HepG2 (cell line): ENCODE data around the gene S100A8. TPM values are rescaled to one million over a fixed set of nuclear protein-coding genes. Genes with fewer than 3 reads are reported as not detected.

Experiments
- ATAC-seq: fragments of 200-7000 bp; cut with Tn5 transposase; 3 replicates; pipeline ENCODE4 v1.9.1; 2020; ENCODE audit warnings: mild to moderate bottlenecking, moderate library complexity
- BruUV-seq: library from RNA; stranded (reverse); fragments of 400-500 nt; replicated peaks from 2 replicates; lab custom pipeline; 2021; lab: Mats Ljungman, UMichigan
- CTCF ChIA-PET: fragments of 300-600 bp; formaldehyde crosslinking; extraction: SDS; loops from one replicate; lab custom pipeline; 2021; ENCODE audit warnings: low total read pairs, inconsistent platforms, low intra/inter-chr PET ratio; lab: Yijun Ruan, JAX
- POLR2A ChIA-PET: fragments of 350-600 bp; sonication (Branson Sonifier 250); formaldehyde crosslinking; loops from one replicate; lab custom pipeline; 2020; ENCODE audit warnings: antibody characterized with exemption, inconsistent platforms; lab: Yijun Ruan, JAX
- DNase-seq: peaks from one replicate; pipeline ENCODE4 v3.0.0-alpha.2; 2015; ENCODE audit warnings: low spot score
- FAIRE-seq: peaks from 3 replicates; lab custom pipeline; 2011; peaks lifted over from hg19 to GRCh38; lab: Jason Lieb, UNC
- H2AFZ ChIP-seq: one replicate; pipeline ENCODE4 v1.6.1; 2011; ENCODE audit warnings: low read length, inconsistent platforms
- H3K27ac ChIP-seq: fragments of 300-600 bp; 3 replicates; pipeline ENCODE4 v1.8.0; 2011; ENCODE audit warnings: mixed run types, mild to moderate bottlenecking, mixed read lengths, low read length, inconsistent platforms; ENCODE audit not compliant: insufficient read depth; ENCODE audit errors: extremely low read length
- H3K27me3 ChIP-seq, 2 experiments: fragments of 200-600 bp in 1 of 2; 2 replicates in 1 of 2; 3 replicates in 1 of 2; pipeline versions ENCODE4 v1.6.0 to v1.8.0; 2011; ENCODE audit warnings: low read length in 2 of 2, mild to moderate bottlenecking in 2 of 2, moderate library complexity in 2 of 2, inconsistent platforms in 1 of 2; ENCODE audit not compliant: insufficient read depth in 2 of 2, control insufficient read depth in 1 of 2
- H3K36me3 ChIP-seq, 2 experiments: fragments of 200-600 bp in 1 of 2; replicated peaks in 1 of 2; 2 replicates in 1 of 2; 3 replicates in 1 of 2; pipeline versions ENCODE4 v1.5.1 to v1.8.0; 2011; ENCODE audit warnings: low read length in 2 of 2, inconsistent platforms in 1 of 2; ENCODE audit not compliant: insufficient read depth in 2 of 2, control insufficient read depth in 1 of 2
- H3K4me1 ChIP-seq: 2 replicates; pipeline ENCODE4 v1.5.1; 2012; ENCODE audit warnings: low read length, inconsistent platforms; ENCODE audit not compliant: insufficient read depth
- H3K4me2 ChIP-seq: 2 replicates; pipeline ENCODE4 v1.6.0; 2011; ENCODE audit warnings: low read depth, low read length, inconsistent platforms
- H3K4me3 ChIP-seq, 3 experiments: fragments of 200-600 bp in 1 of 3; sonication (generic), shearing (Covaris generic) in 1 of 3; replicated peaks in 1 of 3; 2 replicates each; pipeline ENCODE4 v1.5.1; 2011 to 2016; ENCODE audit warnings: low read length in 3 of 3, inconsistent platforms in 2 of 3, low read depth in 2 of 3, mild to moderate bottlenecking in 2 of 3, control low read depth in 1 of 3, mixed read lengths in 1 of 3; ENCODE audit not compliant: insufficient read depth in 1 of 3
- H3K79me2 ChIP-seq: one replicate; pipeline ENCODE4 v1.6.1; 2011; ENCODE audit warnings: low read length, inconsistent platforms; ENCODE audit not compliant: insufficient read depth
- H3K9ac ChIP-seq: 2 replicates; pipeline ENCODE4 v1.6.0; 2011; ENCODE audit warnings: mild to moderate bottlenecking, low read depth, low read length, inconsistent platforms; ENCODE audit not compliant: insufficient read depth
- H3K9me3 ChIP-seq: 2 replicates; pipeline ENCODE4 v1.5.1; 2012; ENCODE audit warnings: mild to moderate bottlenecking, low read length
- H4K20me1 ChIP-seq: 2 replicates; pipeline ENCODE4 v1.6.0; 2011; ENCODE audit warnings: inconsistent platforms, mild to moderate bottlenecking, low read length, moderate library complexity; ENCODE audit not compliant: insufficient read depth
- ETV6 ChIP-seq: sonication (generic); formaldehyde crosslinking; conservative IDR thresholded peaks from 2 replicates; pipeline ENCODE4 v1.4.0; 2020; ENCODE audit warnings: missing genetic modification reagents
- MTERF4 ChIP-seq: sonication (generic); formaldehyde crosslinking; IDR thresholded peaks from 2 replicates; pipeline ENCODE4 v1.8.0; 2023; ENCODE audit warnings: mild to moderate bottlenecking, missing genetic modification reagents
- MYNN ChIP-seq: sonication (generic); formaldehyde crosslinking; IDR thresholded peaks from 2 replicates; pipeline ENCODE4 v1.4.0; 2020; ENCODE audit warnings: mild to moderate bottlenecking, low read depth, missing genetic modification reagents
- NR1H2 ChIP-seq: sonication (generic); formaldehyde crosslinking; IDR thresholded peaks from 2 replicates; pipeline ENCODE4 v1.8.1; 2022; ENCODE audit warnings: low read depth, missing genetic modification reagents, borderline replicate concordance
- RFXANK ChIP-seq: IDR thresholded peaks from 2 replicates; pipeline ENCODE4 v1.6.1; 2016
- SIN3B ChIP-seq: fragments of 150-350 bp; IDR thresholded peaks from 2 replicates; pipeline ENCODE4 v1.6.1; 2014; ENCODE audit warnings: low read length
- SIX1 ChIP-seq: sonication (generic); formaldehyde crosslinking; IDR thresholded peaks from 2 replicates; pipeline ENCODE4 v1.4.0; 2020; ENCODE audit warnings: missing genetic modification reagents, borderline replicate concordance
- TBX3 ChIP-seq: fragments of 450-650 bp; IDR thresholded peaks from 2 replicates; pipeline ENCODE4 v1.6.1; 2017; ENCODE audit warnings: antibody characterized with exemption, mild to moderate bottlenecking, inconsistent platforms, borderline replicate concordance
- THRA ChIP-seq: sonication (generic); formaldehyde crosslinking; IDR thresholded peaks from 2 replicates; pipeline ENCODE4 v1.4.0; 2020; ENCODE audit warnings: missing genetic modification reagents, borderline replicate concordance
- ZNF263 ChIP-seq: sonication (generic); formaldehyde crosslinking; IDR thresholded peaks from 2 replicates; pipeline ENCODE4 v1.4.0; 2020; ENCODE audit warnings: missing genetic modification reagents
- ZNF546 ChIP-seq: sonication (generic); formaldehyde crosslinking; conservative IDR thresholded peaks from 2 replicates; pipeline ENCODE4 v1.8.1; 2023; ENCODE audit warnings: mild to moderate bottlenecking, missing genetic modification reagents
- WGBS: methylation state at CpG from one replicate; pipeline ENCODE4 v1.1.6; 2017; ENCODE audit warnings: low lambda C conversion rate; 5-methylcytosine and 5-hydroxymethylcytosine counted together
- in situ Hi-C: cut with HindIII; loops from 2 replicates; pipeline ENCODE4 v1.10.0; 2017; ENCODE audit warnings: low pct_unique_long_range_greater_than_20kb; ENCODE audit not compliant: extremely low pct_ligation_motif_present
- intact Hi-C: fragments of 100-400 bp; cut with micrococcal nuclease; formaldehyde crosslinking; loops from one replicate; pipeline ENCODE4 v1.10.0; 2022; ENCODE audit not compliant: unreplicated experiment
- polyA plus RNA-seq, 8 experiments: library from polyadenylated mRNA; depleted of rRNA in 3 of 8; stranded (reverse) in 7 of 8; unstranded in 1 of 8; fragments of >200 nt; fragmentation: Illumina TruSeq in 4 of 8; extraction: Trizol in 4 of 8; gene quantifications; 2 replicates each; pipeline versions ENCODE4 v1.2.1 to v1.2.3, GENCODE V29; 2011 to 2016; ENCODE audit warnings: low read depth in 4 of 8, missing spikeins in 1 of 8, mixed read lengths in 1 of 8; ENCODE audit not compliant: insufficient read depth in 1 of 8
- total RNA-seq, 5 experiments: library from RNA; depleted of rRNA; stranded (reverse); fragments of >200 nt; fragmentation: Illumina TruSeq; extraction: Trizol; gene quantifications; 2 replicates each; pipeline ENCODE4 v1.2.3, GENCODE V29; 2016; ENCODE audit warnings: low read depth in 1 of 5

S100A8 gene
- total and polyA plus RNA-seq, 2 of the 13 experiments (the other 11 are each of a cell fraction or from before 2014, with no cell fraction given) = not detected

GRCh38 chr1:153393926-153394325 lies 3.1 kb upstream of the S100A8 start:
- FAIRE-seq = no peak
- BruUV-seq = no TSS peak
- Histone ChIP-seq H3K4me2 (no peak overlapping the region), H3K4me1 (no peaks in the 10 kb centered on the region), H3K27ac (no peak overlapping the region), H3K36me3 (no peaks in the 10 kb centered on the region), H4K20me1 (no peaks in the 10 kb centered on the region), H3K9me3 (no peaks in the 10 kb centered on the region), H2AFZ (no peak overlapping the region), H3K27me3 (peaks cover 1 to 33% of the 10 kb centered on the region in 2 experiments; a peak in 4 of 5 replicates), H3K9ac (no peak overlapping the region), H3K4me3 (no peak overlapping the region), H3K79me2 (no peaks in the 10 kb centered on the region)
- ATAC-seq = peak; percentile 28; the same call in 1 of the 3 replicates
- CTCF ChIA-PET = no interaction called here
- WGBS = no CpG with 5 or more reads among the region's 6 CpGs
- intact Hi-C loops (loop anchor here (10.0 kb wide), 2 partner anchors 59 to 999 kb away; no protein-coding TSS in a partner anchor), in situ Hi-C loops (no loop called here)
- TF ChIP-seq ZNF546 (CRISPR knock-in tag) (no peak), TBX3 (no peak), ETV6 (CRISPR knock-in tag) (no peak), SIX1 (no peak), MYNN (CRISPR knock-in tag) (no peak), RFXANK (CRISPR knock-in tag) (no peak), NR1H2 (no peak), ZNF263 (no peak), THRA (CRISPR knock-in tag) (no peak), MTERF4 (no peak), SIN3B (no peak)
- DNase-seq = no peak
- POLR2A ChIA-PET = no interaction called here
